ENCODE results near the gene TYK2. TPM values are rescaled to one million over a fixed set of nuclear protein-coding genes. Genes with fewer than 3 reads are reported as not detected.
"Not testable (repeated sequence)": the region's sequence is repeated elsewhere in the genome, so short reads cannot be mapped to it uniquely, and the experiment has no call there.

Gene TYK2
- total and polyA plus RNA-seq, 2 experiments from 2014 or later, result 63.6 to 94.3 TPM

DNA sequence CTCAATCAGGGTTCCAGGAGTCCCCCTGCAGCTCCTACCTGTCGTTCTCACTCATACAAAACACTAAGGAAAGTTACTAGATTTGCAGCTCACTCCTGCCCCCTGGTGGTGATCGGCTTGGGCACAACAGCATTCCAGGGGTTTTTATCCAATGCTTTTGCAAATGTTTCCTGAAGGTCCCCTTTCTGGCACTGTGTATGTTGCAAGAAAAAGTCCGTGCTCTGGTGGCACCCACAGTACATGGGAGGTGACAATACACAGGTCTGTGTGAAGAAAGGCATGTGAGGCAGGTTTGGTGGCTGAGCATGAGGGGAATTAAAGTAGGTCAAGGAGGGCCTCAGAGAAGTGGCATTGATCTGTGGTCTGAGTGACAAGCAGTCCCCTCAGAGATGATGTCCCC lies 8.6 kb upstream of the TYK2 start:
- no peak overlapping the region for H3K27ac ChIP-seq
- 0% methylated on average over 3 of the region's 3 CpGs for WGBS (ENCODE audit: low lambda C conversion rate, missing lambda C conversion rate)
- TF ChIP-seq EZH2 (IDR thresholded peaks at IDR 0.05; ENCODE audit: borderline replicate concordance), result no peak
- TF ChIP-seq, protein P1, sequence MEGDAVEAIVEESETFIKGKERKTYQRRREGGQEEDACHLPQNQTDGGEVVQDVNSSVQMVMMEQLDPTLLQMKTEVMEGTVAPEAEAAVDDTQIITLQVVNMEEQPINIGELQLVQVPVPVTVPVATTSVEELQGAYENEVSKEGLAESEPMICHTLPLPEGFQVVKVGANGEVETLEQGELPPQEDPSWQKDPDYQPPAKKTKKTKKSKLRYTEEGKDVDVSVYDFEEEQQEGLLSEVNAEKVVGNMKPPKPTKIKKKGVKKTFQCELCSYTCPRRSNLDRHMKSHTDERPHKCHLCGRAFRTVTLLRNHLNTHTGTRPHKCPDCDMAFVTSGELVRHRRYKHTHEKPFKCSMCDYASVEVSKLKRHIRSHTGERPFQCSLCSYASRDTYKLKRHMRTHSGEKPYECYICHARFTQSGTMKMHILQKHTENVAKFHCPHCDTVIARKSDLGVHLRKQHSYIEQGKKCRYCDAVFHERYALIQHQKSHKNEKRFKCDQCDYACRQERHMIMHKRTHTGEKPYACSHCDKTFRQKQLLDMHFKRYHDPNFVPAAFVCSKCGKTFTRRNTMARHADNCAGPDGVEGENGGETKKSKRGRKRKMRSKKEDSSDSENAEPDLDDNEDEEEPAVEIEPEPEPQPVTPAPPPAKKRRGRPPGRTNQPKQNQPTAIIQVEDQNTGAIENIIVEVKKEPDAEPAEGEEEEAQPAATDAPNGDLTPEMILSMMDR (IDR thresholded peaks at IDR 0.05; ENCODE audit: poor library complexity), result peak; percentile 96
- H3K79me2 ChIP-seq, result no peaks in the 10 kb centered on the region
- no peaks in the 10 kb centered on the region for H3K4me1 ChIP-seq (ENCODE audit: insufficient read depth)
- H3K36me3 ChIP-seq (replicated peaks; ENCODE audit: insufficient read depth, low read depth), result no peaks in the 10 kb centered on the region
- no peak overlapping the region for H3K4me3 ChIP-seq
- H3K9me3 ChIP-seq (ENCODE audit: low read depth), result no peaks in the 10 kb centered on the region
- H4K20me1 ChIP-seq (ENCODE audit: insufficient read depth, poor library complexity, severe bottlenecking), result no peaks in the 10 kb centered on the region
- peak; percentile 88 for DNase-seq (ENCODE audit: low spot score)
- H3K4me2 ChIP-seq, result no peak overlapping the region
- no peaks in the 10 kb centered on the region for H3K9me2 ChIP-seq (replicated peaks; ENCODE audit: insufficient read depth)
- no peaks in the 10 kb centered on the region for H3K27me3 ChIP-seq
- no peak overlapping the region for H2AFZ ChIP-seq

DNA sequence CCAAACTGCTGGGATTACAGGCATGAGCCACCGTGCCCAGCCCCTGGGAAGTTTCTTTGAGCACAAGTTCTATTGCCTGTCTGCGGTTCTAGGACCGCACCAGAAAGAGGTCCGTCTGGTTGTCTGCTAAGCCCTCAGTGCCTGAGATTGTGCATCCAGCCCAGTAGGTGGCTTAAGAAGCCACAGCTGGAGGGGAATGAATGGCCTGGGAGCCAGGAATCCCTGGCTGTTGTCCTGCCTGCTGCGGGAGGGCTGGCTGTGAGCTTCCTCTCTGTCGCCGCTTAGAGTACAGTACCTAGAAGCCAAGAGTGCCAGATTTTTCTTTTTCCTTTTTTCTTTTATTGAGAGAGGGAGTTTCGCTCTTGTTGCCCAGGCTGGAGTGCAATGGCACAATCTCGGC lies 4.2 kb upstream of the TYK2 start:
- Histone ChIP-seq H3K4me2 (no peak overlapping the region), H3K27ac (no peak overlapping the region)

DNA sequence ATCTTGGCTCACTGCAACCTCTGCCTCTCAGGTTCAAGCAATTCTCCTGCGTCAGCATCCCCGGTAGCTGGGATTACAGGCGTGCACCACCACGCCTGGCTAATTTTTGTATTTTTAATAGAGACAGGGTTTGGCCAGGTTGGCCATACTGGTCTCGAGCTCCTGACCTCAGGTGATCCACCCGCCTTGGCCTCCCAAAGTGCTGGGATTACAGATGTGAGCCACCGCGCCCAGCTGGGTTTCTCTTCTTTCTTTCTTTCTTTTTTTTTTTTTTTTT lies 2.8 kb upstream of the TYK2 start:
- H4K20me1 ChIP-seq (ENCODE audit: insufficient read depth, poor library complexity, severe bottlenecking); H3K4me2 ChIP-seq; H3K4me3 ChIP-seq; H3K9me2 ChIP-seq (replicated peaks; ENCODE audit: insufficient read depth); H3K4me1 ChIP-seq (ENCODE audit: insufficient read depth); DNase-seq (ENCODE audit: low spot score); H3K9me3 ChIP-seq (ENCODE audit: low read depth); H3K27me3 ChIP-seq; H2AFZ ChIP-seq; H3K27ac ChIP-seq; H3K36me3 ChIP-seq (replicated peaks; ENCODE audit: insufficient read depth, low read depth): not testable (repeated sequence)
- WGBS (ENCODE audit: low lambda C conversion rate, missing lambda C conversion rate), result 96% methylated on average over 8 of the region's 8 CpGs
- peaks cover 13% of the 10 kb centered on the region for H3K79me2 ChIP-seq

More for the DNA sequence above, 4.2 kb upstream of the TYK2 start:
- Histone ChIP-seq H3K9me3 (ENCODE audit: low read depth) (no peaks in the 10 kb centered on the region), H3K36me3 (replicated peaks; ENCODE audit: insufficient read depth, low read depth) (no peaks in the 10 kb centered on the region), H3K27me3 (no peaks in the 10 kb centered on the region), H3K4me1 (ENCODE audit: insufficient read depth) (no peaks in the 10 kb centered on the region), H3K9me2 (replicated peaks; ENCODE audit: insufficient read depth) (no peaks in the 10 kb centered on the region), H2AFZ (no peak overlapping the region), H3K79me2 (peaks cover 6% of the 10 kb centered on the region), H3K4me3 (no peak overlapping the region), H4K20me1 (ENCODE audit: insufficient read depth, poor library complexity, severe bottlenecking) (no peaks in the 10 kb centered on the region)
- DNase-seq (ENCODE audit: low spot score), result no peak
- 79% methylated on average over 9 of the region's 9 CpGs for WGBS (ENCODE audit: low lambda C conversion rate, missing lambda C conversion rate)
- TF ChIP-seq EZH2 (IDR thresholded peaks at IDR 0.05; ENCODE audit: borderline replicate concordance) (no peak), EZH2phosphoT487 (IDR thresholded peaks at IDR 0.05; ENCODE audit: low read depth, severe bottlenecking, unreplicated experiment) (no peak)
- TF ChIP-seq, protein P1 (IDR thresholded peaks at IDR 0.05; ENCODE audit: poor library complexity), result no peak

DNA sequence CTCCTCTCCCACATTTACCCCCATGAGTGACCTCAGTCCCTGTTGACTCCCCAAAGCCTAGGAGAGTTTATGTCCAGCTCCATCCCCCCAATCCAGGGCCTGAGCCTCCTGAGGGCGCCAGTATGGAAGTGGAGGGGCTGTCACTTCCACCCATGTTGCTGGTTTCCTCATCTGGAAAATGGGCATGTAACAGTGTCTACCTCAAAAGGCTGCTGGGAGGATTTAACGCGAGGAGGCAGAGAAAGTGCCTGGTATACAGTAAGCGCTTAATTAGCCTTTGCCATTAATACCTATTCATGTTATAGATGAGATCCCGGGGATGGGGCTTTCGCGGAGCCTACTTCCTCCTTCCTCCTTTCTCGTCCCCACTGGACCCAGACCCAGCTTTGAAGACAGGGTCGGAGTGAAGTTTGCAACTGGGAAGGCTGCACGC lies 476 bp downstream of the TYK2 start:
- no peaks in the 10 kb centered on the region for H4K20me1 ChIP-seq (ENCODE audit: insufficient read depth, poor library complexity, severe bottlenecking)
- H3K9me2 ChIP-seq (replicated peaks; ENCODE audit: insufficient read depth), result no peaks in the 10 kb centered on the region
- peak overlapping the region; percentile 62 for H3K27ac ChIP-seq
- no peaks in the 10 kb centered on the region for H3K36me3 ChIP-seq (replicated peaks; ENCODE audit: insufficient read depth, low read depth)
- H3K27me3 ChIP-seq, result no peaks in the 10 kb centered on the region
- H3K4me1 ChIP-seq (ENCODE audit: insufficient read depth), result no peaks in the 10 kb centered on the region
- no peak for DNase-seq (ENCODE audit: low spot score)
- 4% methylated on average over 10 of the region's 10 CpGs for WGBS (ENCODE audit: low lambda C conversion rate, missing lambda C conversion rate)
- no peaks in the 10 kb centered on the region for H3K9me3 ChIP-seq (ENCODE audit: low read depth)
- peak overlapping the region; percentile 77 for H2AFZ ChIP-seq
- peak overlapping the region; percentile 92 for H3K4me2 ChIP-seq
- H3K79me2 ChIP-seq, result peaks cover 13% of the 10 kb centered on the region
- TF ChIP-seq, protein P1 (IDR thresholded peaks at IDR 0.05; ENCODE audit: poor library complexity), result no peak
- no peak for TF ChIP-seq EZH2 (IDR thresholded peaks at IDR 0.05; ENCODE audit: borderline replicate concordance)
- peak overlapping the region; percentile 63 for H3K4me3 ChIP-seq

Measured in hepatocyte (in vitro differentiated cells).